Measurements from ENCODE around the gene C1orf159.
"Not testable (repeated sequence)": the region's sequence is repeated elsewhere in the genome, so short reads cannot be mapped to it uniquely, and the experiment has no call there.

The C1orf159 gene

GRCh38 chr1:1151306-1151705 is 35.4 kb upstream of the C1orf159 start:
- in situ Hi-C loops (cut with HindIII; ENCODE audit: low sequenced_read_pairs) = no loop called here

DNA sequence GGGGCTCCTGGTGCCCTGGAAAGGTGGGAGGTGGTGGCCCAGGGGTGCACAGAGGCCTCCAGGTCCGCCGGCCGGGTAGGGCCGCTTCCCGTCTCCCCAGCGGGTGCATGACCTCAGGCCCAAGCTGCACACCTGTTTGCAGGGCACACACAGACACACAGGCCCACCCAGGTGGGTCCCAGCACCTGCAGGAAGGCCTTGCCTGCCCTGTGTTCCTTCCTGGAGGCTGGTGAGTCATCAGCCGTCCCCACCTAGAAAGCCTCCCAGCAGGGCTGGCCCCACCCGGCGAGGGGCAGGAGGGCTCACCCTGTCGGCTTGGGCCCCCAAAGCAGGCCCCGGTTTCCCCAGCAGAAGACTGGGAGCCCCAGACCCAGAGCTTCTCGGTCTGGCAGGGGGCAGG is 34.2 kb upstream of the C1orf159 start:
- in situ Hi-C loops (cut with HindIII; ENCODE audit: low sequenced_read_pairs) = no loop called here

- in situ Hi-C loops (cut with HindIII; ENCODE audit: low sequenced_read_pairs) = no loop called here
Measured at GRCh38 chr1:1149416-1149815, 33.5 kb upstream of the C1orf159 start.

DNA sequence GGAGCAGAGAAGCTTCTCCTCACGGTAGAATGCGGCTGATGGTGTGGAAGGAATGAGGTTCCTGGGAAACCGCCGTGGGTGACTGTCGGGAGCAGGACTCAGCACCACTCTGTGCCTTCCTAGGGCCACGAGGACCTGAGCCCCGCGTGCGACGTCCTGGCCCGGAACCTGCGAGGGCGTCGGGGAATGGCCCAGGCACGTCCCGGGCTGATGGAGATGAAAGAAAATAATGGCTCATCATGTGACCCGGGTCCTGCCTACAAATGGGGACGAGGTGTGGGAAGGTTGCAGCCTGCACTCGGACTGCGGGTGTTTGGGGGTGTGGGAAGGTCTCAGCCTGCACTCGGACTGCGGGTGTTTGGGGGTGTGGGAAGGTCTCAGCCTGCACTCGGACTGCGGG is 32.7 kb upstream of the C1orf159 start:
- in situ Hi-C loops (cut with HindIII; ENCODE audit: low sequenced_read_pairs) = no loop called here

- in situ Hi-C loops (cut with HindIII; ENCODE audit: low sequenced_read_pairs) = no loop called here
Measured at GRCh38 chr1:1148061-1148460, 32.2 kb upstream of the C1orf159 start.

GRCh38 chr1:1146596-1146995 is 30.7 kb upstream of the C1orf159 start:
- in situ Hi-C loops (cut with HindIII; ENCODE audit: low sequenced_read_pairs) = no loop called here

GRCh38 chr1:1146026-1146425 is 30.1 kb upstream of the C1orf159 start:
- in situ Hi-C loops (cut with HindIII; ENCODE audit: low sequenced_read_pairs) = no loop called here

DNA sequence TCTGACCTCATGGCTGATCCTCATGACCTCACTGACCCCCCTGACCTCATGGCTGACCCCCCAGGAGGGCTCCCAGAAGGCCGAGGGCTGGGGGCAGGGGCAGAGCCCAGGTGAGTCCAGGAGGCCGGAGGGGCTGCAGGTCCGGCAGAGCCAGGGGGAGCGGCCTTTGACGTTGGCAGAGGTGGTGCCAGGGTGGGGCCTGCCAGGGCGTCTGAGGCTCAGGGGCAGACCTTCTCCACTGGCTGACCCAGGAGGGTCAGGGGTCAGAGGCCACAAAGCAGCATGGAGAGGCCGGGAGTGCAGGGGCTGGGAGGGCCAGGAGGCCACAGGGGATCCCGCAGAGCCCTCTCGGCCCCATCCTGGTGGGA is 29.6 kb upstream of the C1orf159 start:
- in situ Hi-C loops (cut with HindIII; ENCODE audit: low sequenced_read_pairs) = no loop called here

DNA sequence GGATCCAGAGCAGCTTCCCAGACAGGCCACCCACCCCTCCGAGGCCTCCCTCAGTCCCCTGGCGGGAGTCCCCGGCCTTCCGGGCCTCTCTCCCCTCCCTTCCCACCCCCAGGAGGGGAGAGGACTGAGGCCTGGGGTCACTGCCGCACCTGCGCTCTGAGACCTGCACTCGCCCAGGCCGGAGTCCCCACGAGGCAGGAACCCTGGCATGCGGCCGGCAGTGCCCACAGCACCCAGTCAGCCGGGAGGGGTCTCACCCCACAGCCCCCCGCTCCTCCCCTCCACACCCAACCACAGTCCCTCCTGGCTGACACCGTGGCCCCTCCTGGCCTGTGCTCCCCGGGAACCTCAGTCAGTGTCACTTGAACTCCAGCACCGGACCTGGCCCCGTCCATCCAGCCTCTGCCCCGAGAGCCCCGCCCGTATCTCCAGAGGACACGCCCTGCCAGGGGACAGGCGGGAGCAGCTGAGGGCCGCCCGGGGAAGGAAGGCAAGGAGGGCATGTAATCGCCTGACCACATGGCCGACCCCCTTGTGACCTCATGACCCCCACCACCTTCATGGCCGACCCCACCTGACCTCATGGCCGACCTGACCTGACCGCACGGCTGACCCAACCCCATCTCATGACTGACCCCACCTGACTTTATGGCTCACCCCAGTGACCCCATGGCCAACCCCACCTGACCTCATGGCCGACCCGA is 29.1 kb upstream of the C1orf159 start:
- in situ Hi-C loops (cut with HindIII; ENCODE audit: low sequenced_read_pairs) = no loop called here

DNA sequence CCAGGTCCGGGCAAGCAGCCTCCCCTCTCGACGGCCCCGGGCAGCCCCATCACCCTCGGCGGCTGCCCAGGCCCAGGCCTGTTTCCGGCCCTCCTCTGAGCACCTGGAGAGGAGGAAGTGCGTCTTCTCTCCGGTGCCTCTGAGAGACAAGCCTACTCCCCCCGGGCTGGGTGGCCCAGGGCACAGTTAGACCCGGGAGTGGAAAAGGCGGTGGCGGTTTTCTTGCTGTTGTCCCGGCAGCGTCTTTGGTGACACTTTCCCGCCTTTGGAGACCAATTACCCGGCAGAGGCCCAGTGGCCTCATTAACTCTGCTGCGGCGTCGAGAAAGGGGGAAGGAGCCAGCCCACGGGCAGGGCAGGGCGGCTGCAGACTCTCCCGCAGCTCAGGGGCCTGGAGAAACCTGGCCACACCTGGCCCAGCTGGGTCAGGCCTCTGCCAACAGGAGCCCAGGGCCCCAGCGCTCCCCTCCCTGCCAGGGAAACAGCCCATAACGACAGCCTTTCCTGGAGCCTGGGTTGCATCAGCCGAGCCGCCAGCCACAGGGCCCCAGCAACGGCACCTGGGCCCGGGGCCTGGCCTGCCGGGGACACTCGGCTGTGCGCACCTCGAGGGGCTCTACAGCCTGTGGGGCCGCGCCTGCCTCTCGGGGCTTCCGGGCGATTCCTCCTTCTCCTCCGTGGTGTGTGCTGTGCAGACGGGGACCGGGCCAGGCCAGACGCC is 28.4 kb upstream of the C1orf159 start:
- in situ Hi-C loops (cut with HindIII; ENCODE audit: low sequenced_read_pairs) = no loop called here

- in situ Hi-C loops (cut with HindIII; ENCODE audit: low sequenced_read_pairs) = no loop called here
Measured at GRCh38 chr1:1143636-1144035, 27.7 kb upstream of the C1orf159 start.

DNA sequence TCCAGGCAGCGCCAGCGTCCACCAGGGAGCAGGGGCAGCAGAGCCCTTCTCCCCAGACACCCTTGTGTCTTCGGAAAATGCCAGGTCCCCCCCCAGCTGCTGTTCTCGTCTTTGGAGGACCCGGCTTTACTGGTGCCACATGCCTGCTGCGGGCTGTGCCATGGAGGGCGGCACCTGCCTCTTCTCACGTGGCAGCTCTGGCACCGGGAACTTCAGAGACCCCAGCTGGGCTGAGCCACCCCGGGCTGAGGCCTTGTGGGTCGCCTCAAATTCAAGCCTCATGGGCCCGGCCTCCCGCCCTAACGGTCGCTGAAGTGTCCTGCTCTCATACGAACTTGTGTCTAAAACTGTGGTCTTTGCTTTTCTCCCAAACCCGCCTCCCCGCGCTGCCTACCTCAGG is 27.0 kb upstream of the C1orf159 start:
- in situ Hi-C loops (cut with HindIII; ENCODE audit: low sequenced_read_pairs) = no loop called here

DNA sequence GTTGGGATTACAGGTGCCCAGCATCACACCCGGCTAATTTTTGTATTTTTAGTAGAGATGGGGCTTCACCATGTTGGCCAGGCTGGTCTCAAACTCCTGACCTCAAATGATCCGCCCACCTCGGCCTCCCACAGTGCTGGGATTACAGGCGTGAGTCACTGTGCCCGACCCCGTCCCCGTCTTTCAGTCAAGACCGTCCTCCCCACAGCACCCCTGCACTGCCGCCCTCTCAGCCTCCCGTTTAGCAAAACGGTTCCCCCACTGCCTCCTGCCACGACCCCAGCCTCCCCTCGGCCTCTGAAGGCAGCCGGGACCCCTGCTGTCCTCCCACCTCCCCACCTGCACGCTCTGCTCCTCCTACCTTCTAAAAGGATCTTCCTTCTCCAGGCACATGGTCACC is 26.5 kb upstream of the C1orf159 start:
- in situ Hi-C loops (cut with HindIII; ENCODE audit: low sequenced_read_pairs) = not testable (repeated sequence)

- in situ Hi-C loops (cut with HindIII; ENCODE audit: low sequenced_read_pairs) = no loop called here
Measured at GRCh38 chr1:1141911-1142250, 26.0 kb upstream of the C1orf159 start.

DNA sequence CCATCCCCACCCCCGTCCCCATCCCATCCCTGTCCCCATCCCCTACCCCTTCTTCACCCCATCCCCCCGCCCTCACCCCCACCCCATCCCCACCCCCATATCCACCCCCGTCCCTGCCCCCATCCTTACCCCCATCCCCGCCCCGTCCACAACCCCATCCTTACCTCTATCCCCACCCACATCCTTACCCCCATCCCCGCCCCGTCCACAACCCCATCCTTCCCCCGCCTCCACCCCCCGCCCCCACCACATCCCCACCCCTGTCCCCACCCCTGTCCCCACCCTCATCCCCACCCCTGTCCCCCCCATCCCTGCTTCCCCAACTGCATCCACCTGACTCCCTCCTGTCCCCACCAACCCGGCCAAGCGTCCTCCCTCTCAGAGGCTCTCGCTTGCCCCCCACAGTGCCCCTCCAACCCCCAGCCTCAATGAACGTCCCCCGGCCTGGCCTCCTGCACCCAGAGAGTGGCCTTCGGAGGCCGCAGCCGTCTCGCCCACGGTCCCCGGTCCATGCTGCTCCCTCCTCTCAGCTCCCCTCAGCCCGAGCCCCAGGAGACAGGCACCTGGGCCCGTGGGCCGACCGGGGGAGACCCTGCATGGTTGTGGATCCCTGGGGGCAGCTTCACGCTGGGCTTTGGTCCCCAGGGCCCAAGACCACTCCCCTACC is 25.5 kb upstream of the C1orf159 start:
- in situ Hi-C loops (cut with HindIII; ENCODE audit: low sequenced_read_pairs) = no loop called here

GRCh38 chr1:1140673-1141072 is 24.8 kb upstream of the C1orf159 start:
- in situ Hi-C loops (cut with HindIII; ENCODE audit: low sequenced_read_pairs) = no loop called here

GRCh38 chr1:1137256-1138045 is 21.6 kb upstream of the C1orf159 start:
- in situ Hi-C loops (cut with HindIII; ENCODE audit: low sequenced_read_pairs) = no loop called here

DNA sequence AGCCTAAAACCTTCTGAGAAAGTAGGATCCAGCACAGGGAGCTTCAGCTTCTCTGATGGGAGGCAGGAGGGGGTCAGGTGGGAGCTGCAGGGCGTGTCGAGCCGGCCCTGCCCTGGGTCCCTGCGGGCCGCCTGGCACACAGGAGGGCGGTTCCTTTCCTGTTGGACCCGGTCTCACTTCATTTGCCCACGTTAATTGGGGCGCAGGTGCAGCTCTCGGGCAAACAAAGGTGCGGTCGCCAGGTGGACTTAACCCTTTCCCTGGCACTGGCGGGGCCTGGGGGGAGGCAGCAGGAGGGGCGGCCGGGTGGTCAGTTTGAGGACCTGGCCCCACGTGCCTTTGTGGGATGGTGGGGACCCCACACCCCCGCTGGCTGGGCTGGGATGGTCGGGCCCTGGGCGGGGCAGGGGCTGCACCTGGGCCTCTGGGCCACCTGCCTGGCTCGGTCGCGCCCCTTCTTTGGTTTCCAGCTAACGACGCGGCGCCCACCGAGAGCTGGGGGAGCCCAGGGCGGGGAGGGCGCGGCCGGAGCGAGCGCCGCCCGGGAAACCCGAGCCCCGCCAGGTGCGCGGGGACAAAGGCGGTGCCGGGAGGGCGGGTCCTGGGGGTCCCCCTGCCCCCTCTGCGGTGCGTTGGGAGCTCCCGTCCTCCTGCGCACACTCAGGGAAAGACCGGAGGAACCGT is 20.8 kb upstream of the C1orf159 start:
- in situ Hi-C loops (cut with HindIII; ENCODE audit: low sequenced_read_pairs) = no loop called here

DNA sequence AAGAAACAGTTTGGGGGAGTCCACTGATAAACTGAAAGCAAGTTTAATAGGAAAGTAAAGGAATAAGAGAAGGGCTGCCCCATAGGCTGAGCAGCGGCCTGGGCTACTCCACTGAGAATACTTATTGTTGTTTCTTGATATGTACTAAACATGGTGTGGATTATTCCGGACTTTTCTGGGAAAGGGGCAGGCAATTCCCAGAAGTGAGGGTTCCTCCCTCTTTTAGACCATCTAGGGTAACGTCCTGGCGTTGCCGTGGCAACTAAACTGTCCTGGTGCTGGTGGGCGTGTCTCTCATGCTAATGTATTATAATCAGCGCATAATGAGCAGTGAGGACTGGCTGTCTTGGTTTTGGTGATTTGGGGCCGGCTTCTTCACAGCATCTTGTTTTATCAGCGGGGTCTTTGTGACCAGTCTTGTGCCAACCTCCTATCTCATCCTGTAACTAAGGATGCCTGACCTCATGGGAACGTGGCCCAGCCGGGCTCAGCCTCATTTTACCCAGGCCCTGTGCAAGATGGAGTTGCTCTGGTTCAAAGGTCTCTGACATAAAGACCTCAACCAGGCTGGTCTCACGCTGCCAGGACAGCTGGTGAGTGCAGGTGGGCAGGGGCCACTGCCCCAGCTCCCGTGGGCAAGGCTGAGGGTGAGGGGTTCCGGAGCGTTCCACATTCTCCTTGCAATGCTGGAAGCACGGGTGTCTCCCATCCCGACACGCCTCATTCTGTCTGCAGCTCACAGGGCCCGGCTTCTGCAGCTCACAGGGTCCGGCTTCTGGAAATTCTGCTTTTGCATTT is 19.6 kb upstream of the C1orf159 start:
- in situ Hi-C loops (cut with HindIII; ENCODE audit: low sequenced_read_pairs) = no loop called here

- in situ Hi-C loops (cut with HindIII; ENCODE audit: low sequenced_read_pairs) = no loop called here
Measured at GRCh38 chr1:1134300-1134970, 18.5 kb upstream of the C1orf159 start.
